ENCODE results near the gene FOXJ3.

GRCh38 chr1:42340901-42341300 is 5.9 kb upstream of the FOXJ3 start:
- TF ChIP-seq POLR2AphosphoS5 (IDR thresholded peaks at IDR 0.05; ENCODE audit: low read depth, low read length): no peak
- no peak for TF ChIP-seq CTCF (IDR thresholded peaks at IDR 0.05)
- TF ChIP-seq SIN3A (IDR thresholded peaks at IDR 0.05; ENCODE audit: borderline replicate concordance, insufficient read depth, low read depth, low read length): no peak
- no peak for TF ChIP-seq REST (IDR thresholded peaks at IDR 0.05; ENCODE audit: insufficient read depth in 1 of 2, low read depth in 2 of 2, low read length in 1 of 2)
- TF ChIP-seq TCF7L2 (IDR thresholded peaks at IDR 0.05; ENCODE audit: low read depth, low read length): no peak
